Mesenchymal stem cell (in vitro differentiated cells and primary cell): ENCODE results near the gene CENPP.
A peak's percentile ranks its signal among the peaks of the same experiment; 100 is the strongest.

Source experiments
- DNase-seq: peaks from one replicate; pipeline ENCODE4 v3.0.0-alpha.2; 2013
- H2AFZ ChIP-seq: one replicate; pipeline ENCODE4 v1.6.1; 2013; ENCODE audit warnings: low read depth, mild to moderate bottlenecking, control low read depth, inconsistent platforms, low read length, moderate library complexity
- H2AK5ac ChIP-seq: 2 replicates; pipeline ENCODE4 v1.6.1; 2013; ENCODE audit warnings: low read length, moderate library complexity, mild to moderate bottlenecking, inconsistent platforms; ENCODE audit not compliant: severe bottlenecking
- H2BK120ac ChIP-seq: one replicate; pipeline ENCODE4 v1.6.1; 2013; ENCODE audit warnings: low read depth, mild to moderate bottlenecking, inconsistent platforms, low read length, moderate library complexity
- H2BK12ac ChIP-seq, 2 experiments: one replicate each; pipeline ENCODE4 v1.6.1; 2013; ENCODE audit warnings: inconsistent platforms in 2 of 2, low read length in 2 of 2, mild to moderate bottlenecking in 2 of 2, moderate library complexity in 2 of 2, control low read depth in 1 of 2
- H2BK15ac ChIP-seq: one replicate; pipeline ENCODE4 v1.6.1; 2013; ENCODE audit warnings: mild to moderate bottlenecking, low read depth, inconsistent platforms; ENCODE audit not compliant: poor library complexity, severe bottlenecking
- H2BK5ac ChIP-seq: 2 replicates; pipeline ENCODE4 v1.6.1; 2013; ENCODE audit warnings: low read depth, mild to moderate bottlenecking, low read length, control low read depth, inconsistent platforms; ENCODE audit not compliant: poor library complexity, severe bottlenecking
- H3K14ac ChIP-seq, 2 experiments: one replicate each; pipeline ENCODE4 v1.6.1; 2013; ENCODE audit warnings: inconsistent platforms in 2 of 2, low read length in 2 of 2, control low read depth in 1 of 2, mild to moderate bottlenecking in 1 of 2, moderate library complexity in 1 of 2
- H3K18ac ChIP-seq, 2 experiments: one replicate each; pipeline ENCODE4 v1.6.1; 2013; ENCODE audit warnings: inconsistent platforms in 2 of 2, low read length in 2 of 2, control low read depth in 1 of 2, low read depth in 1 of 2, mild to moderate bottlenecking in 1 of 2
- H3K23ac ChIP-seq, 2 experiments: one replicate each; pipeline ENCODE4 v1.6.1; 2013; ENCODE audit warnings: inconsistent platforms in 2 of 2, low read length in 2 of 2, mild to moderate bottlenecking in 2 of 2, moderate library complexity in 2 of 2, control low read depth in 1 of 2
- H3K27ac ChIP-seq: 2 replicates; pipeline ENCODE4 v1.5.1; 2013; ENCODE audit warnings: mild to moderate bottlenecking, moderate library complexity, low read length, control low read depth, inconsistent platforms; ENCODE audit not compliant: poor library complexity, severe bottlenecking
- H3K27me3 ChIP-seq, 2 experiments: 2 replicates each; pipeline versions ENCODE4 v1.6.1 to v1.7.0; 2013; ENCODE audit warnings: low read length in 2 of 2, mild to moderate bottlenecking in 2 of 2, moderate library complexity in 2 of 2, control low read depth in 1 of 2, inconsistent platforms in 1 of 2; ENCODE audit not compliant: control insufficient read depth in 1 of 2, insufficient read depth in 1 of 2
- H3K36me3 ChIP-seq, 2 experiments: 2 replicates each; pipeline versions ENCODE4 v1.6.1 to v1.7.0; 2013; ENCODE audit warnings: low read length in 2 of 2, control low read depth in 1 of 2, inconsistent platforms in 1 of 2, low read depth in 1 of 2, mild to moderate bottlenecking in 1 of 2; ENCODE audit not compliant: insufficient read depth in 2 of 2, control insufficient read depth in 1 of 2
- H3K4ac ChIP-seq, 2 experiments: one replicate each; pipeline ENCODE4 v1.6.1; 2013; ENCODE audit warnings: inconsistent platforms in 2 of 2, low read length in 2 of 2, mild to moderate bottlenecking in 2 of 2, moderate library complexity in 2 of 2, control low read depth in 1 of 2, low read depth in 1 of 2
- H3K4me1 ChIP-seq: 2 replicates; pipeline ENCODE4 v1.6.1; 2013; ENCODE audit warnings: low read depth, low read length, control low read depth; ENCODE audit not compliant: control insufficient read depth, insufficient read depth
- H3K4me2 ChIP-seq: 2 replicates; pipeline ENCODE4 v1.6.1; 2013; ENCODE audit warnings: low read length, mild to moderate bottlenecking, inconsistent platforms; ENCODE audit not compliant: poor library complexity, severe bottlenecking
- H3K4me3 ChIP-seq, 2 experiments: 2 replicates each; pipeline versions ENCODE4 v1.5.1 to v1.7.0; 2013; ENCODE audit warnings: low read length in 2 of 2, mild to moderate bottlenecking in 2 of 2, control low read depth in 1 of 2, low read depth in 1 of 2; ENCODE audit not compliant: insufficient read depth in 1 of 2
- H3K79me1 ChIP-seq: replicated peaks from 2 replicates; pipeline ENCODE4 v1.6.1; 2013; ENCODE audit warnings: mild to moderate bottlenecking, control low read depth, low read length, inconsistent platforms; ENCODE audit not compliant: poor library complexity, severe bottlenecking
- H3K9ac ChIP-seq: 2 replicates; pipeline ENCODE4 v1.7.0; 2013; ENCODE audit warnings: mild to moderate bottlenecking, low read length, moderate library complexity
- H3K9me3 ChIP-seq: 2 replicates; pipeline ENCODE4 v1.7.0; 2013; ENCODE audit warnings: mild to moderate bottlenecking, low read length; ENCODE audit not compliant: control insufficient read depth
- H4K8ac ChIP-seq: one replicate; pipeline ENCODE4 v1.6.1; 2013; ENCODE audit warnings: inconsistent platforms, mild to moderate bottlenecking, low read length, moderate library complexity
- H4K91ac ChIP-seq: one replicate; pipeline ENCODE4 v1.6.1; 2013; ENCODE audit warnings: mild to moderate bottlenecking, low read length, inconsistent platforms
- WGBS: methylation state at CpG from one replicate; pipeline ENCODE4 v1.1.7; 2013; ENCODE audit warnings: mixed read lengths; 5-methylcytosine and 5-hydroxymethylcytosine counted together

The CENPP gene

DNA sequence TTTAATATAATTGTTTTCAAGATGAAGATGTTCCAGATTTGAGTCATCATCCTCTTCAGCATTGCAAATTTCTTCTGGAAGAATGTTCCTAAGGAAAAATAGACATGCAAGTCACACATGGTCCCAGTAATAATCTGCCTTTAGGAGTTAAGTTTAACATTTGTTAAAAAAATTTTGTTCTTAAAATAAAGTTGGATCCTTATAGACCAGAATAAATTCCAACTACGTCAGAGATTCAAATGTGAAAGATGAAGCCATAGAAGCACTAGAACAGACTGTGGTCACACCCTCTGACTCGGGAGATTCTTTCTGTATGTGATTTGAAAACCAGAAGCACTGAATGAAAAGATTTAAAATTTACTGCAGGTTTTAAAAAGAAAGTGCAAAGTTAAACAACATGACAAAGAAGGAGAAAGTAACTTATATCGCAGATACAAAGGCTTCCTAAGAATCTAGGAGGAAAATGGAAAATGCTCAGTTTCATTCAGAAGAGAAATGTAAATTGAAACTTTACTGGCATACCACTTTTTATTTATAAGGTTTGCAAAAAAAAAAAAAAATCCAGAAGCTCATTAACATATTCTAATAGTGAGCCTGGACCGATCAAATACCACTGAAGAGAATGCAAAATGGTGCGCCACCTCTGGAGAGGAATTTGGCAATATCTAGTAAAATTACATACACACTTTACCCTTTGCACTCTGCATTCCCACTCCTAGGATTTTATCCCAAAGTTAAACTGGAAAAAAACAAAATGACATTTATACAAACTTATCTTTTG, 170.8 kb downstream of the CENPP start:
- no peaks in the 10 kb centered on the region for H3K9me3 ChIP-seq
- H4K91ac ChIP-seq = no peak overlapping the region
- H3K27ac ChIP-seq = no peak overlapping the region
- H3K4ac ChIP-seq = no peak overlapping the region
- H3K4me2 ChIP-seq = no peak overlapping the region
- H2AFZ ChIP-seq = no peak overlapping the region
- 91% methylated on average over 4 of the region's 5 CpGs for whole genome bisulfite sequencing
- H3K14ac ChIP-seq = no peak overlapping the region
- no peak overlapping the region for H3K23ac ChIP-seq
- H3K4me3 ChIP-seq = no peak overlapping the region
- H3K36me3 ChIP-seq = no peaks in the 10 kb centered on the region
- no peak overlapping the region for H2BK15ac ChIP-seq
- no peak overlapping the region for H2AK5ac ChIP-seq
- no peak overlapping the region for H4K8ac ChIP-seq
- H3K27me3 ChIP-seq = no peaks in the 10 kb centered on the region
- no peak overlapping the region for H2BK5ac ChIP-seq
- H2BK12ac ChIP-seq = no peak overlapping the region
- no peak overlapping the region for H3K18ac ChIP-seq
- H3K4me1 ChIP-seq = no peaks in the 10 kb centered on the region
- H3K9ac ChIP-seq = peak overlapping the region; percentile 65
- H3K79me1 ChIP-seq = no peaks in the 10 kb centered on the region
- peak; percentile 17 for DNase-seq
- no peak overlapping the region for H2BK120ac ChIP-seq

DNA sequence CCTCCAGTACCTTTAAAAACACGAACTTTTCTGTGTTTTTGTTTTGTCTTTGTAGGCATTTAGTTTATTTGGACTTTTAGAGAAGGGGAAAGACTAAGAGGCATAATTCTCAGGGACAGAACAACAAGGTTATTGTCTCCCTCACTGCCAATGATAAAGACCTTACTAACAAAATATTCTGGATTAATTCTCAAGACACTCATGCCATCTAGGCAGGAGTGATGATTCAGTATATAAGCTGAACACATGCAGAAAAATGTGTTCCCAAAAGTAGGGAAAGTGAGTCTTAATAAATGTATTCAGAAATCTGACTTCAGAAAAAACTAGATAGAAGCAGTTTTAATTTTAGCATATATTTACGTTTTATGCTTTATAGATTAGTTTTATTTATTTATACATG, 173.9 kb downstream of the CENPP start:
- Histone ChIP-seq H2AK5ac (no peak overlapping the region), H3K9me3 (no peaks in the 10 kb centered on the region), H2BK5ac (no peak overlapping the region), H2BK12ac (no peak overlapping the region), H3K4me1 (no peaks in the 10 kb centered on the region), H4K91ac (no peak overlapping the region), H3K23ac (no peak overlapping the region), H3K36me3 (no peaks in the 10 kb centered on the region), H2AFZ (no peak overlapping the region), H3K4ac (no peak overlapping the region), H4K8ac (no peak overlapping the region), H3K27me3 (no peaks in the 10 kb centered on the region), H3K4me3 (no peak overlapping the region), H3K27ac (no peak overlapping the region), H2BK120ac (no peak overlapping the region), H3K18ac (no peak overlapping the region), H3K14ac (no peak overlapping the region), H2BK15ac (no peak overlapping the region), H3K4me2 (no peak overlapping the region), H3K9ac (peak overlapping the region; percentile 33), H3K79me1 (no peaks in the 10 kb centered on the region)
- no peak for DNase-seq
- WGBS = no CpG with 5 or more reads among the region's 2 CpGs

DNA sequence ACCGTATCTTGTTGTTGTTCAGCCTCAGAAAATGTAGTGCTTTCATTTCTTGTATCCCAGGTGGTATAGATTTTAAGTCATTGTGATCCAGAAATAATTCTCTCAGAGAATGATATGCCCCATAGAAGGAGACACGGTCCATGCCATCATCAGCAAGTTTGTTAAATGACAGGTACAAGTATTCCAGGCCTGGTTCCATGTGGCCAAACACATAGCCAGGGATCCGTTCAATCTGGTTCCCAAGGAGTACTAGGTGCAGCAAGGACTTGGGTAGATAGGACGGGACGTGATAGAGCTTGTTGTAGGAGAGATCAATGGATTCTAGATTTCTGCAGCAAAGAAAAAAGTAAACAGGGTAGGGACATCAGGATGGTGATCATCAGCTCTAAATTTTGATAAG, 175.0 kb downstream of the CENPP start:
- H3K27ac ChIP-seq = no peak overlapping the region
- H3K18ac ChIP-seq = no peak overlapping the region
- H3K14ac ChIP-seq = no peak overlapping the region
- H3K36me3 ChIP-seq = no peaks in the 10 kb centered on the region
- no peak overlapping the region for H3K4me3 ChIP-seq
- H3K27me3 ChIP-seq = no peaks in the 10 kb centered on the region
- H3K79me1 ChIP-seq = no peaks in the 10 kb centered on the region
- no peak overlapping the region for H3K23ac ChIP-seq
- no peak overlapping the region for H2BK120ac ChIP-seq
- H3K4me2 ChIP-seq = no peak overlapping the region
- no peak overlapping the region for H2AFZ ChIP-seq
- no peak for DNase-seq
- 94% methylated on average over 4 of the region's 5 CpGs for WGBS
- no peak overlapping the region for H3K9ac ChIP-seq
- H2BK15ac ChIP-seq = no peak overlapping the region
- no peak overlapping the region for H4K8ac ChIP-seq
- no peak overlapping the region for H3K4ac ChIP-seq
- no peaks in the 10 kb centered on the region for H3K9me3 ChIP-seq
- H3K4me1 ChIP-seq = no peaks in the 10 kb centered on the region
- H2BK12ac ChIP-seq = no peak overlapping the region
- no peak overlapping the region for H2AK5ac ChIP-seq
- no peak overlapping the region for H2BK5ac ChIP-seq
- no peak overlapping the region for H4K91ac ChIP-seq

DNA sequence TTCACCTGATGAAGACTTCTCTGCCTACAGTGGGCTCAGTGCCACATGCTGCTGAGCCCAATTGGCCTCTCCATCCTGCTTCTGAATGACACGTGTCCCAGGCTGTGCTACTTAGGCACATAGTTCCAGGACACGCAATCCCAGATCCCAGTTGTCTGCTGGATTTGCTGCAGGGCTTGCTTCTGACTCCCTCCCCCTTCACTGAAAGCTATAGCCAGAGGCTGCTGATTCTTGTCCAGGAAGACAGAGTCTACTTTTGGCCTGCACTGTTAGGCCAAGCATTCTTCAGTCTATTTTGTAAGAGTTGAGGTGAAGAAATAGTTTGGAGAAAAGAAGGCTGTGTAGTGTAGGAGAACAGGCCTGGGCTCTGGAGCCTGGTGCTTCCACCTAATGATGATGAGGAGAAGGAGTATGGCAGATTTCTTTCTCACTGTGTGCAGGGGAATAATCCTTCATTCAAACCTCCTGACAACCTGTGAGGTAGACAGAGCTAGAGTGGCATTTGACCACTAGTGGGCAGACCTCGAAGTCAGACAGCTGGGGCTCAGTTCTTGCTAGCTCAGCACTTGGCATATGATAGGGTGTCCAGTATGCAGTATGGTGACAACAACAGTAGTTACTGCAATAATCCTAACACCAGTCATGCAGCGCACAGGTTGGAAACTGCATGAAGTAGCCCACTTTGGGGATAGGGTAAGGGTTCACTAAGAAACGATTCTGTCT, 176.1 kb downstream of the CENPP start:
- no peak overlapping the region for H3K23ac ChIP-seq
- no peak overlapping the region for H4K91ac ChIP-seq
- H3K9ac ChIP-seq = peak overlapping the region; percentile 28
- H3K4me3 ChIP-seq = no peak overlapping the region
- no peak overlapping the region for H4K8ac ChIP-seq
- H3K14ac ChIP-seq = no peak overlapping the region
- no peak overlapping the region for H2BK120ac ChIP-seq
- no peak overlapping the region for H3K4me2 ChIP-seq
- no peak overlapping the region for H2BK15ac ChIP-seq
- peak; percentile 27 for DNase-seq
- no peak overlapping the region for H3K4ac ChIP-seq
- H2AK5ac ChIP-seq = no peak overlapping the region
- no peak overlapping the region for H2AFZ ChIP-seq
- no peak overlapping the region for H3K27ac ChIP-seq
- H3K27me3 ChIP-seq = no peaks in the 10 kb centered on the region
- H3K4me1 ChIP-seq = peaks cover 1% of the 10 kb centered on the region
- no peaks in the 10 kb centered on the region for H3K9me3 ChIP-seq
- H3K79me1 ChIP-seq = no peaks in the 10 kb centered on the region
- no peaks in the 10 kb centered on the region for H3K36me3 ChIP-seq
- H2BK5ac ChIP-seq = no peak overlapping the region
- no peak overlapping the region for H2BK12ac ChIP-seq
- H3K18ac ChIP-seq = no peak overlapping the region
- WGBS = 95% methylated on average over 5 of the region's 5 CpGs
